ENCODE measurements around the gene ZDHHC14. TPM values are rescaled to one million over a fixed set of nuclear protein-coding genes. Genes with fewer than 3 reads are reported as not detected.

The ZDHHC14 gene
- total and polyA plus RNA-seq, 2 experiments from 2014 or later: 3.0 to 7.4 TPM

- H2AFZ ChIP-seq: no peak overlapping the region
- no peaks in the 10 kb centered on the region for H3K27me3 ChIP-seq (ENCODE audit: insufficient read depth)
- TF ChIP-seq JUNB (IDR thresholded peaks at IDR 0.05; ENCODE audit: unreplicated experiment) (no peak), NANOG (IDR thresholded peaks at IDR 0.05; ENCODE audit: borderline replicate concordance) (no peak), ZNF114 (CRISPR knock-in tag; IDR thresholded peaks at IDR 0.05) (no peak), ZNF331 (CRISPR knock-in tag; IDR thresholded peaks at IDR 0.05; ENCODE audit: low read depth) (no peak)
- no peak overlapping the region for H3K27ac ChIP-seq (ENCODE audit: low read depth)
- no peak overlapping the region for H3K27ac Mint-ChIP-seq
- H3K36me3 ChIP-seq (ENCODE audit: insufficient read depth): no peaks in the 10 kb centered on the region
- no peak overlapping the region for H3K4me2 ChIP-seq
- H3K9me2 ChIP-seq (ENCODE audit: insufficient read depth): no peaks in the 10 kb centered on the region
- H3F3A ChIP-seq (replicated peaks; ENCODE audit: low read depth): no peaks in the 10 kb centered on the region
- no peak for ATAC-seq
- H3K79me2 ChIP-seq (replicated peaks; ENCODE audit: insufficient read depth): no peaks in the 10 kb centered on the region
- no peak overlapping the region for H3K4me3 ChIP-seq
- no peak overlapping the region for H3K4me3 Mint-ChIP-seq
- no peaks in the 10 kb centered on the region for H3K36me3 Mint-ChIP-seq (ENCODE audit: low read depth)
- peaks cover 3% of the 10 kb centered on the region for H3K27me3 Mint-ChIP-seq (ENCODE audit: insufficient read depth, low read depth, poor library complexity)
- H3K9me3 Mint-ChIP-seq: no peaks in the 10 kb centered on the region
- H3K4me1 ChIP-seq (ENCODE audit: insufficient read depth): no peaks in the 10 kb centered on the region
- H3K4me1 Mint-ChIP-seq: no peaks in the 10 kb centered on the region
- no peaks in the 10 kb centered on the region for H4K20me1 ChIP-seq (replicated peaks; ENCODE audit: insufficient read depth)
- no peak for DNase-seq (ENCODE audit: low spot score)
Measured at GRCh38 chr6:157333537-157333936, 47.5 kb upstream of the ZDHHC14 start.

- Histone ChIP-seq H3K4me3 (no peak overlapping the region), H2AFZ (no peak overlapping the region), H3K27ac (ENCODE audit: low read depth) (no peak overlapping the region), H3K4me2 (no peak overlapping the region), H3K27me3 (ENCODE audit: insufficient read depth) (no peaks in the 10 kb centered on the region), H3F3A (replicated peaks; ENCODE audit: low read depth) (no peaks in the 10 kb centered on the region), H3K36me3 (ENCODE audit: insufficient read depth) (no peaks in the 10 kb centered on the region), H3K4me1 (ENCODE audit: insufficient read depth) (no peaks in the 10 kb centered on the region), H4K20me1 (replicated peaks; ENCODE audit: insufficient read depth) (no peaks in the 10 kb centered on the region), H3K9me2 (ENCODE audit: insufficient read depth) (no peaks in the 10 kb centered on the region), H3K79me2 (replicated peaks; ENCODE audit: insufficient read depth) (no peaks in the 10 kb centered on the region)
- Mint-ChIP-seq H3K27me3 (ENCODE audit: insufficient read depth, low read depth, poor library complexity) (peaks cover 3% of the 10 kb centered on the region), H3K27ac (no peak overlapping the region), H3K9me3 (no peaks in the 10 kb centered on the region), H3K4me1 (no peaks in the 10 kb centered on the region), H3K4me3 (no peak overlapping the region), H3K36me3 (ENCODE audit: low read depth) (no peaks in the 10 kb centered on the region)
- ATAC-seq: no peak
- no peak for DNase-seq (ENCODE audit: low spot score)
- TF ChIP-seq CREB1 (CRISPR knock-in tag; IDR thresholded peaks at IDR 0.05; ENCODE audit: low read depth): no peak
- TF ChIP-seq CTCF (conservative IDR thresholded peaks at IDR 0.05; ENCODE audit: low read depth in 2 of 2): no peak
- TF ChIP-seq ZNF331 (CRISPR knock-in tag; IDR thresholded peaks at IDR 0.05; ENCODE audit: low read depth): no peak
- no peak for TF ChIP-seq EZH2phosphoT487 (IDR thresholded peaks at IDR 0.05; ENCODE audit: unreplicated experiment)
- no peak for TF ChIP-seq ZNF462 (CRISPR knock-in tag; IDR thresholded peaks at IDR 0.05)
Measured at GRCh38 chr6:157333956-157334355, 47.0 kb upstream of the ZDHHC14 start.
